GM19395 (cell line): ENCODE data around the gene ZNF415.
"Not testable (repeated sequence)": the region's sequence is repeated elsewhere in the genome, so short reads cannot be mapped to it uniquely, and the experiment has no call there.

ENCODE experiments used
- ATAC-seq: cut with Tn5 transposase; IDR thresholded peaks from one replicate; pipeline ENCODE4 v1.9.1; 2021; ENCODE audit warnings: mild to moderate bottlenecking, moderate library complexity; ENCODE audit not compliant: unreplicated experiment

Gene ZNF415

GRCh38 chr19:53103234-53104203, 29.2 kb downstream of the ZNF415 start, which contains the start of gene ZNF160:
ZNF160 (minus strand) TSS chr19:53103422; CDS start chr19:53086276, 17,146 bp downstream.
- peak; percentile 93 for ATAC-seq

GRCh38 chr19:53102756-53103233, 29.9 kb downstream of the ZNF415 start:
- peak; percentile 34 for ATAC-seq

- ATAC-seq, result no peak
These were observed 30.4 kb downstream of the ZNF415 start for GRCh38 chr19:53102206-53102755.

- ATAC-seq, result no peak
These were observed 31.2 kb downstream of the ZNF415 start for GRCh38 chr19:53101518-53101917.

GRCh38 chr19:53098570-53098969, 34.1 kb downstream of the ZNF415 start:
- ATAC-seq, result not testable (repeated sequence)

- not testable (repeated sequence) for ATAC-seq
These were observed 35.6 kb downstream of the ZNF415 start for GRCh38 chr19:53096982-53097690.

GRCh38 chr19:53096579-53096978, 36.1 kb downstream of the ZNF415 start:
- ATAC-seq, result not testable (repeated sequence)

- no peak for ATAC-seq
These were observed 37.7 kb downstream of the ZNF415 start for GRCh38 chr19:53094754-53095575.

GRCh38 chr19:53092723-53093122, 40.0 kb downstream of the ZNF415 start:
- ATAC-seq, result no peak

- no peak for ATAC-seq
These were observed 41.1 kb downstream of the ZNF415 start for GRCh38 chr19:53091413-53092254.

- ATAC-seq, result no peak
These were observed 44.6 kb downstream of the ZNF415 start for GRCh38 chr19:53088091-53088490.

GRCh38 chr19:53086949-53087348, 45.8 kb downstream of the ZNF415 start:
- ATAC-seq, result no peak

GRCh38 chr19:53085496-53085895, 47.2 kb downstream of the ZNF415 start:
- ATAC-seq, result no peak

- ATAC-seq, result no peak
These were observed 49.8 kb downstream of the ZNF415 start for GRCh38 chr19:53082929-53083328.

GRCh38 chr19:53079313-53079924, 53.3 kb downstream of the ZNF415 start:
- ATAC-seq, result no peak

GRCh38 chr19:53078668-53079067, 54.0 kb downstream of the ZNF415 start:
- ATAC-seq, result no peak

GRCh38 chr19:53076984-53077383, 55.7 kb downstream of the ZNF415 start:
- no peak for ATAC-seq

GRCh38 chr19:53068834-53069233, 63.9 kb downstream of the ZNF415 start:
- ATAC-seq, result no peak

- no peak for ATAC-seq
These were observed 64.5 kb downstream of the ZNF415 start for GRCh38 chr19:53068199-53068598.
